Measurements from ENCODE around the gene RRP12. TPM values are rescaled to one million over a fixed set of nuclear protein-coding genes. Genes with fewer than 3 reads are reported as not detected.

RRP12 gene
- total RNA-seq, 2 donors from 2014 or later = 13.0 to 22.1 TPM

DNA sequence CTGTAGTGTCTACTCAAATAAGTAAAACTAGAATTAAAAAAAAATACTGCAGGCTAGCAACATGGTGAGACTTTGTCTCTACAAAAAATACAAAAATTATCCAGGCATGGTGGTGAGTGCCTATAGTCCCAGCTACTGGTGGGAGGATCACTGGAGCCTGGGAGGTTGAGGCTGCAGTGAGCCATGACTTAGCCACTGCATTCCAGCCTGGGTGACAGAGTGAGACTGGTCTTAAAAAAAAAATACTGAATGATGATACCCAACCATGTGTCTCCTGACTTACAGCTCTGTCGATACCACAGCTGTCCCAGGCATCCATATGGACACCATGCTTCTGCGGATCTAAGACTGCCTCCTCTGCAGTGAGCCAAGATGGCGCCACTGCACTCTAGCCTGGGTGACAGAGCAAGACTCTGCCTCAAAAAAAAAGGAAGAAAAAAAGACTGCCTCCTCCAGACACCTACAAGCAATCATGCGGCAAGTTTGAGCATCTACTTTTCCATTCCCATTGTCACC lies 90.0 kb downstream of the RRP12 start:
- no peak for ATAC-seq

DNA sequence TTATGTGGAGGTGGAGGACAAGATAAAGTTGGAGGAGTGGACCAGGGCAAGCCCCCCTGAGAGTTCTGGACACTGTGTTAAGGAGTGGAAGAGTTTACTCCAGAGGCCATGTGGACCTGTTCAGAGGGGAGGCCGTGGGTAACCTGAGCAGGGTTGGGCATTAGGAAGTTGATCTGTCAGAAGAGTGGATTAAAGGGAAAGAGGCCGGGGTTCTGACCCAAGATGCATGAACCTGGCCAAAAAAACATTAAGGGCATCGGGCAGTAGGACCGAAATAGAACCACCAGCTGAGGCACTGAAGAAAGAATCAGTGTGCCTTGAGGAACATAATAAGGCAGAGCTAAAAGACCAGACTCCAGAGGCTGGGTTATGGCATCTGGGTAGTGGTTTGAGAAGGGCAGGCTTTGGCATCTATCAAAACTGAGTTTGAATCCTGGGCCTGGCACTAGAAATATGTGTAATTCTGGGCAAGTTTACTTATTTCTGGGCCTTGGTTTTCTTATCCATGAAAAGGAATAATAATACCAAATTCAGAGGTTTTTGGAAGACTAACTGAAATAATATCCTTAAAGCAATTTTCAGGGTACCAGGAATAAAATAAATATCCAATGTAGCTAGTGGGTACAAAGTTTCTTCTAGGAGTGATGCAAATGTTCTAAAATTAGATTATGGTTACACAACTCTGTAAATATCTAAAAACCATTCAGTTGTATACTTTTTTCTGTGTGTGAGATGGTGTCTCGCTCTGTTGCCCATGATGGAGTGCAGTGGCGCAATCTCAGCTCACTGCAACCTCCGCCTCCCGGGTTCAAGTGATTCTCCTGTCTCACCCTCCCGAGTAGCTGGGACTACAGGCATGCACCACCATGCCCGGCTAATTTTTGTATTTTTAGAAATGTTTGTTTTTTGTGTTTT lies 93.0 kb downstream of the RRP12 start:
- H3K4me1 ChIP-seq = no peaks in the 10 kb centered on the region
- intact Hi-C loops (cut with DNase I) = no loop called here
- no peak overlapping the region for H3K4me3 ChIP-seq
- DNase-seq (no peak), ATAC-seq (no peak)
- H3K36me3 ChIP-seq (replicated peaks in 1 of 2; ENCODE audit: insufficient read depth in 1 of 2, low read depth in 2 of 2) = no peaks in the 10 kb centered on the region
- no peaks in the 10 kb centered on the region for H3K27me3 ChIP-seq
- TF ChIP-seq POLR2A (IDR thresholded peaks at IDR 0.05) = no peak
- TF ChIP-seq, protein P1, sequence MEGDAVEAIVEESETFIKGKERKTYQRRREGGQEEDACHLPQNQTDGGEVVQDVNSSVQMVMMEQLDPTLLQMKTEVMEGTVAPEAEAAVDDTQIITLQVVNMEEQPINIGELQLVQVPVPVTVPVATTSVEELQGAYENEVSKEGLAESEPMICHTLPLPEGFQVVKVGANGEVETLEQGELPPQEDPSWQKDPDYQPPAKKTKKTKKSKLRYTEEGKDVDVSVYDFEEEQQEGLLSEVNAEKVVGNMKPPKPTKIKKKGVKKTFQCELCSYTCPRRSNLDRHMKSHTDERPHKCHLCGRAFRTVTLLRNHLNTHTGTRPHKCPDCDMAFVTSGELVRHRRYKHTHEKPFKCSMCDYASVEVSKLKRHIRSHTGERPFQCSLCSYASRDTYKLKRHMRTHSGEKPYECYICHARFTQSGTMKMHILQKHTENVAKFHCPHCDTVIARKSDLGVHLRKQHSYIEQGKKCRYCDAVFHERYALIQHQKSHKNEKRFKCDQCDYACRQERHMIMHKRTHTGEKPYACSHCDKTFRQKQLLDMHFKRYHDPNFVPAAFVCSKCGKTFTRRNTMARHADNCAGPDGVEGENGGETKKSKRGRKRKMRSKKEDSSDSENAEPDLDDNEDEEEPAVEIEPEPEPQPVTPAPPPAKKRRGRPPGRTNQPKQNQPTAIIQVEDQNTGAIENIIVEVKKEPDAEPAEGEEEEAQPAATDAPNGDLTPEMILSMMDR (IDR thresholded peaks at IDR 0.05) = no peak
- H3K9me3 ChIP-seq = no peaks in the 10 kb centered on the region
- no peak overlapping the region for H3K27ac ChIP-seq
- WGBS, 2 donors = 70 to 82% methylated on average over 10 of the region's 10 CpGs

More for the DNA sequence above, 90.0 kb downstream of the RRP12 start:
- Histone ChIP-seq H3K36me3 (replicated peaks in 1 of 2; ENCODE audit: insufficient read depth in 1 of 2, low read depth in 2 of 2) (no peaks in the 10 kb centered on the region), H3K27ac (no peak overlapping the region), H3K27me3 (no peaks in the 10 kb centered on the region), H3K9me3 (no peaks in the 10 kb centered on the region), H3K4me1 (no peaks in the 10 kb centered on the region), H3K4me3 (no peak overlapping the region)
- WGBS, 2 donors = 86 to 98% methylated on average over 4 of the region's 4 CpGs
- no peak for DNase-seq
- intact Hi-C loops (cut with DNase I) = no loop called here
- no peak for TF ChIP-seq POLR2A (IDR thresholded peaks at IDR 0.05)
- TF ChIP-seq, protein P1 (IDR thresholded peaks at IDR 0.05) = no peak

GRCh38 chr10:97307441-97307840 lies 93.7 kb downstream of the RRP12 start:
- no peak for ATAC-seq
- WGBS, 2 donors = 95% methylated on average over 1 of the region's 1 CpG
- no peak for TF ChIP-seq POLR2A (IDR thresholded peaks at IDR 0.05)

More at GRCh38 chr10:97307441-97307840, 93.7 kb downstream of the RRP12 start:
- no peak for DNase-seq
- H3K4me1 ChIP-seq = no peaks in the 10 kb centered on the region
- no peaks in the 10 kb centered on the region for H3K36me3 ChIP-seq (replicated peaks in 1 of 2; ENCODE audit: insufficient read depth in 1 of 2, low read depth in 2 of 2)
- H3K4me3 ChIP-seq = no peak overlapping the region
- intact Hi-C loops (cut with DNase I) = no loop called here
- no peak overlapping the region for H3K27ac ChIP-seq
- no peaks in the 10 kb centered on the region for H3K27me3 ChIP-seq
- H3K9me3 ChIP-seq = no peaks in the 10 kb centered on the region

Small RNAs within 50 kb of the gene (small RNA-seq; reads per million reads assigned to genes)
- not detected for gene RF00019

Other genes starting within 250 kb of the RRP12 start
- gene SLIT1, start 215.4 kb downstream of the RRP12 start, total RNA-seq = under 1 TPM; 0.78 to 0.99 TPM
- 1 to 10 TPM; 2.6 to 7.3 TPM for gene ARHGAP19, start 108.7 kb downstream of the RRP12 start, total RNA-seq
- gene FRAT1, start 82.1 kb downstream of the RRP12 start, total RNA-seq = 1 to 10 TPM; 3.0 to 6.5 TPM
- gene FRAT2, start 66.6 kb downstream of the RRP12 start, total RNA-seq = 10 to 100 TPM; 19.5 to 20.8 TPM
- 10 to 100 TPM; 52.7 to 66.7 TPM for gene PGAM1, start 24.9 kb upstream of the RRP12 start, total RNA-seq
- gene EXOSC1, start 44.7 kb upstream of the RRP12 start, total RNA-seq = 10 to 100 TPM; 20.8 to 33.2 TPM
- 10 to 100 TPM; 17.5 to 18.2 TPM for gene ZDHHC16, start 44.8 kb upstream of the RRP12 start, total RNA-seq
- 10 to 100 TPM; 44.6 to 60.0 TPM for gene MMS19, start 97.1 kb upstream of the RRP12 start, total RNA-seq
- 10 to 100 TPM in 1 of 2 donors, 1 to 10 TPM in 1; 9.1 to 33.9 TPM for gene UBTD1, start 97.6 kb upstream of the RRP12 start, total RNA-seq
- gene ANKRD2, start 171.4 kb upstream of the RRP12 start, total RNA-seq = not detected
- 10 to 100 TPM in 1 of 2 donors, 1 to 10 TPM in 1; 7.3 to 16.3 TPM for gene HOGA1, start 183.0 kb upstream of the RRP12 start, total RNA-seq
- gene C10orf62, start 188.4 kb upstream of the RRP12 start, total RNA-seq = 1 to 10 TPM in 1 of 2 donors, not detected in 1; 1.3 TPM
- gene MORN4, start 232.2 kb upstream of the RRP12 start, total RNA-seq = 1 to 10 TPM; 4.9 to 8.3 TPM
- 1 to 10 TPM; 3.6 to 5.7 TPM for gene PI4K2A, start 239.3 kb upstream of the RRP12 start, total RNA-seq

Measured in body of pancreas (tissue), 4 donors.